Head of caudate nucleus (tissue), 42 donors: ENCODE data around the gene HSD17B2.
"Not testable (repeated sequence)": the region's sequence is repeated elsewhere in the genome, so short reads cannot be mapped to it uniquely, and the experiment has no call there.

Experiments
- DNase-seq, 42 donors: peaks; one replicate each; pipeline versions ENCODE4 v3.0.0 to v3.0.0-alpha.2; 2020 to 2021; ENCODE audit warnings: mixed read lengths in 7 of 42
- intact Hi-C: fragments of 100-400 bp; cut with DNase I; formaldehyde crosslinking; loops from one replicate; pipeline ENCODE4 v1.15.0; 2022

Gene HSD17B2

GRCh38 chr16:82139286-82139571 is 104.2 kb downstream of the HSD17B2 start:
- DNase-seq, intact Hi-C loops: not testable (repeated sequence)

DNA sequence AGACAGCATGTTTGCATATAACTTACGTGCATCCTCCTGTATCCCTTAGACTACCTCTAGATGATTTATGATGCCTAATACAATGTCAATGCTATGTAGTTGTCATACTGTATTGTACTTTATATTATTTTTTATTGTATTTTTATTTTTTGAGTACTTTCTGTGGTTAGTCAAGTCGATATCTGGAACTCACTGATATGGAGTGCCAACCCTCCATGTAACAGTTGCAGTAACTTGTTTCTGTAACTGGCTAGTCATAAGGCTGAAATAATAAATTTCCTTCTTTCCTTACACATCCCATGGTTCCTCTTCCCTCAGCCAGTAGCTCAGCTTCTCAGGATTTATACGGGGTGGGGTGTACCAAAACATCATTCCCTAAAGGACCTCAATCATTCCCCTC is 111.5 kb downstream of the HSD17B2 start:
- intact Hi-C loops, result no loop called here
- no peak for DNase-seq

DNA sequence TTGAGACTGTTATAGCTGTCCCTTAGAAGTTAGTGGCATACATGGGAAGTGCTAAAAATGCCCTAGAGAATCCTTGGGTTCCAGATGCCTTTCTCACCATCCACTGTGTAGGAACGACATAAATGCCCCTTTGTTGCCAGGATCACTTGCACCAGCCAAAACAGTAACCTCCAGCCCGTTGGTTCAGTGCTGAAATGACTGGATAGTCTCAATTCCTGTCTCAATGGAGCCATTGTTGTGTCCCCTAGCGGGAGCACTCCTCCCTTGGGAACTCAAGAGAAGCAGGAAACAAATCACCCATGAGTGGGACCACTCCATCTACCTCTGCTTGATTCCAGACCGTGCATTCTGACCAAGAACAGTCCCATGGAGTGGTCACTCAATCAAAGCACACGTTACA is 111.9 kb downstream of the HSD17B2 start:
- peak; percentile 5 to 86 (median 62) for DNase-seq
- intact Hi-C loops, result no loop called here

GRCh38 chr16:82147546-82147945 is 112.5 kb downstream of the HSD17B2 start:
- no peak for DNase-seq
- intact Hi-C loops, result no loop called here
